AG09309 (cell line): ENCODE measurements around the gene NUAK2.

Source experiments
- DNase-seq: peaks from one replicate; pipeline ENCODE4 v3.0.0-alpha.2; 2010; ENCODE audit warnings: low read depth
- H3K4me3 ChIP-seq: 2 replicates; pipeline ENCODE4 v1.5.1; 2011; ENCODE audit warnings: mild to moderate bottlenecking, low read depth, low read length, moderate library complexity; ENCODE audit not compliant: control insufficient read depth
- TF ChIP-seq, protein P1 (sequence below): IDR thresholded peaks from 2 replicates; pipeline ENCODE4 v1.5.1; 2011; ENCODE audit warnings: mild to moderate bottlenecking, low read depth, low read length, inconsistent platforms; ENCODE audit not compliant: insufficient read depth, control insufficient read depth; ENCODE audit errors: missing control alignments

Gene NUAK2

DNA sequence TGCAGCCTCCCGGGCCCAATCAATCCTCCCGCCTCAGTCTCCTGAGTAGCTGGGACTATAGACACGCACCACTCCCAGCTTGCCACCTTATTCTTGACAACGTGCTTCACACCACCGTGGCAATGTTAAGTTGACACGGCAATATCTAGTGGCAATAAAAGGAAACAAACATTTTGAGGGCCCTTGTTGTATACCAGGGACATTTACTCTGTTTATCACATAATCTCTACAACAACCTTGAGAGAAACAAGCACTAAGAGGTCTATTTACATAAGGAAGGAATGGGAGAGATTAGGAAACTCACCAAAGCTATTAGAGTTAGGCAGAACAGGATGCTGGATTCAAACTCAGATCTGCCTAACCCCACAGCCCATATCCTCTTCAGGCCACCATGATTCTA is 32.1 kb upstream of the NUAK2 start:
- DNase-seq, result no peak
- TF ChIP-seq, protein P1, sequence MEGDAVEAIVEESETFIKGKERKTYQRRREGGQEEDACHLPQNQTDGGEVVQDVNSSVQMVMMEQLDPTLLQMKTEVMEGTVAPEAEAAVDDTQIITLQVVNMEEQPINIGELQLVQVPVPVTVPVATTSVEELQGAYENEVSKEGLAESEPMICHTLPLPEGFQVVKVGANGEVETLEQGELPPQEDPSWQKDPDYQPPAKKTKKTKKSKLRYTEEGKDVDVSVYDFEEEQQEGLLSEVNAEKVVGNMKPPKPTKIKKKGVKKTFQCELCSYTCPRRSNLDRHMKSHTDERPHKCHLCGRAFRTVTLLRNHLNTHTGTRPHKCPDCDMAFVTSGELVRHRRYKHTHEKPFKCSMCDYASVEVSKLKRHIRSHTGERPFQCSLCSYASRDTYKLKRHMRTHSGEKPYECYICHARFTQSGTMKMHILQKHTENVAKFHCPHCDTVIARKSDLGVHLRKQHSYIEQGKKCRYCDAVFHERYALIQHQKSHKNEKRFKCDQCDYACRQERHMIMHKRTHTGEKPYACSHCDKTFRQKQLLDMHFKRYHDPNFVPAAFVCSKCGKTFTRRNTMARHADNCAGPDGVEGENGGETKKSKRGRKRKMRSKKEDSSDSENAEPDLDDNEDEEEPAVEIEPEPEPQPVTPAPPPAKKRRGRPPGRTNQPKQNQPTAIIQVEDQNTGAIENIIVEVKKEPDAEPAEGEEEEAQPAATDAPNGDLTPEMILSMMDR, result no peak
- no peak overlapping the region for H3K4me3 ChIP-seq

GRCh38 chr1:205353191-205353590 is 31.6 kb upstream of the NUAK2 start:
- TF ChIP-seq, protein P1, result no peak
- no peak overlapping the region for H3K4me3 ChIP-seq
- no peak for DNase-seq

GRCh38 chr1:205351984-205352713 is 30.6 kb upstream of the NUAK2 start:
- TF ChIP-seq, protein P1, result no peak
- DNase-seq, result no peak
- no peak overlapping the region for H3K4me3 ChIP-seq

GRCh38 chr1:205350691-205351141 is 29.2 kb upstream of the NUAK2 start:
- no peak for DNase-seq
- TF ChIP-seq, protein P1, result no peak
- no peak overlapping the region for H3K4me3 ChIP-seq

GRCh38 chr1:205350124-205350523 is 28.6 kb upstream of the NUAK2 start:
- TF ChIP-seq, protein P1, result no peak
- H3K4me3 ChIP-seq, result no peak overlapping the region
- DNase-seq, result no peak

DNA sequence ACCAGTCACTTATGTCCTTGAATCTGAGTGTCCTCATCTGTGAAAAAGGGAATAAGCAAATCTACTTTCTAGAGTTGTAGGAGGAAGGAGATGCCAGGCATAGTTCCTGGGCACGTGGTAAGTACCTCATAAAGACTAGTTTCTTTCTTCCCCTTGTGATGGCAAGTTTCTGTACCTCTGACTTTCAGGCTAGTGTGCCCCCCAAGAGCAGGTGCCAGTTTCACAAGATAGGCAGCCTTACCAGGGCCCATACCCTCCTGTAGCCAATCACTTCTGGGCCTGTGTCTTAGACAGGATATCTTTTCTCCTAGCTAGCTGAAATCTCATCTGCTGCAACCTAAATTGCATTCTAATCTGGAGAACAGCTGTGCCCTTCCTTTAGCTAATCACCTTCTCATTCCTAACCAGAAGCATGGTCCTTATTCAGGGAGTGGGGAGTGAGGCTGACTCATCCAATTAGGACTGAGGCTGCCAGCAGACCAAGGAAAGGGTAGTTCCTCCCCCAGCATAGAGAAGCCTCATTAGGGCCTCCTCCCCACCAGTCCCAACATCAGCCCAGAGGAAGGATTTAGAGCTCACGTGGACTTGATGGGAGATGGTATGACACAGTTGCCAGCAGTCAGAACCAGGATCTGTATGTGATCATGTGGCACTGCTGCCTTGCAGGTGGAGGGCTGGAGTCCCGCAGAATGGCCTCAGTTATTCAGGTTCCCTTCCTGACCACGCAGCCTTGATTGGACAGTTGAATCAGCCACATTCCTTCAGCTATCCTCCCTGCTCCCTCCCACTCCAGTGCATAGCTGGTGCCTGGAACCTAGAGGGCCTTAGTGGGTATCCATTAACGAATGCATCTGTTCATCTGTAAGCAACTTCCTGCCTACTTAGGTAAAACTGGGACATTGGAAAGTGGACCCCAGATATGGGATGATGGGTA is 27.3 kb upstream of the NUAK2 start:
- H3K4me3 ChIP-seq, result no peak overlapping the region
- TF ChIP-seq, protein P1, result no peak
- no peak for DNase-seq
